Activated naive CD4-positive, alpha-beta T cell treated with anti-CD3 and anti-CD28 coated beads, Interleukin-2, amount 50 U/mL, for 24 hours (primary cell): ENCODE measurements around the gene RASA1.
A peak's percentile ranks its signal among the peaks of the same experiment; 100 is the strongest.
"Not testable (repeated sequence)": the region's sequence is repeated elsewhere in the genome, so short reads cannot be mapped to it uniquely, and the experiment has no call there.

ENCODE experiments used
- H3K27ac Mint-ChIP-seq: one replicate; pipeline ENCODE4 v1.8.0; 2021; ENCODE audit warnings: mild to moderate bottlenecking, mixed read lengths
- H3K27me3 Mint-ChIP-seq: one replicate; pipeline ENCODE4 v1.8.0; 2021; ENCODE audit warnings: mixed read lengths
- H3K36me3 Mint-ChIP-seq: one replicate; pipeline ENCODE4 v1.8.0; 2021; ENCODE audit warnings: mixed read lengths
- H3K4me1 Mint-ChIP-seq: one replicate; pipeline ENCODE4 v1.8.0; 2021; ENCODE audit warnings: mixed read lengths
- H3K4me3 Mint-ChIP-seq: one replicate; pipeline ENCODE4 v1.8.0; 2021; ENCODE audit warnings: mild to moderate bottlenecking, mixed read lengths
- H3K9me3 Mint-ChIP-seq: one replicate; pipeline ENCODE4 v1.8.0; 2021; ENCODE audit warnings: mixed read lengths

The RASA1 gene

DNA sequence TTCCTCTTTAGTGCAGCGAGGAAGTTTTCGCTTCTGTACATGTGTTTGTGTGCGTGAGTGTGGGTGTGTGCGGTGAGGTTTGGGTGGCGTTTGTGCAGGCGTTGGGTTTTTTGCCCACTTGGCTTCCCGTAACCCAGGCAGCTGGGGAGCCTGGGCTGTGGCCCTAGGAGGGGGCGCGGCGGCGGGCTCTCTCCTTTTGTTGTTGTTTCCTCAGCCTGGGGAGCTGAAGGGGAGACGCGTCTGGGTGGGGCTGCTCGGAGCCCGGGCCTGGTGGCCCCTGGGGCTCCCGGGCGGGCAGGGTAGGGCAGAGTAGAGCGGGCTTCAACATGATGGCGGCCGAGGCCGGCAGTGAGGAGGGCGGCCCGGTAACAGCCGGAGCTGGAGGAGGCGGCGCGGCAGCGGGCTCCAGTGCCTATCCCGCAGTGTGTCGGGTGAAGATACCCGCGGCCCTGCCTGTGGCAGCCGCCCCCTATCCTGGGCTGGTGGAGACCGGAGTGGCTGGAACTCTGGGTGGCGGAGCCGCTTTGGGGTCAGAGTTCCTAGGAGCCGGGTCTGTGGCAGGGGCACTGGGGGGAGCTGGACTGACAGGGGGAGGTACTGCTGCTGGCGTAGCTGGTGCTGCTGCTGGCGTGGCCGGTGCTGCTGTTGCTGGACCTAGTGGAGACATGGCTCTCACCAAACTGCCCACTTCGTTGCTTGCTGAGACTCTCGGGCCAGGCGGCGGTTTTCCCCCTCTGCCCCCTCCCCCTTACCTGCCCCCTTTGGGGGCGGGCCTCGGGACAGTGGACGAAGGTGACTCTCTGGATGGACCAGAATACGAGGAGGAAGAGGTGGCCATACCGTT is 665 bp downstream of the RASA1 start:
- Mint-ChIP-seq H3K27ac (peak overlapping the region; percentile 99), H3K4me1 (peaks cover 36% of the 10 kb centered on the region), H3K4me3 (peak overlapping the region; percentile 100), H3K27me3 (no peaks in the 10 kb centered on the region), H3K9me3 (no peaks in the 10 kb centered on the region), H3K36me3 (no peaks in the 10 kb centered on the region)

DNA sequence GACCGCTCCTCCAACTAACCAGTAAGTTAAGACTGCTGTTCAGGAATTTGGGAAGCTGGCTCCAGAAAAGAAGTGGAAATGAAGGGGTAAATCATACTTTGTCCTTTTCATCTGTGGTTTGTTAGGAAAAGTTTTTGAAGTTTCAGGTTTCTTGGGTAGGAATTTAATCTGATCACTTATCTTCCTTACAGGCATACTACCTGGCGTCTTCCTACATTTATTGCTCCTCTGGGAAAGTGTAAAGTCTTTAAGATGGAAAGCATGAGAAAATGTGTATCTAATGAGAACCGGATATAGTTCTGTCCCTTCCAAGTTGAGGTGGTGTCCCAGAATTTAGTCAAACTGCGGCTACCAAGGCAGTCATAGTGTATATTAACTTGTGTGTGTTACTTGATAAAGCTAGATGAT is 1.3 kb downstream of the RASA1 start:
- Mint-ChIP-seq H3K4me1 (peaks cover 42% of the 10 kb centered on the region), H3K27me3 (no peaks in the 10 kb centered on the region), H3K9me3 (no peaks in the 10 kb centered on the region), H3K36me3 (no peaks in the 10 kb centered on the region), H3K27ac (peak overlapping the region; percentile 92), H3K4me3 (peak overlapping the region; percentile 100)

DNA sequence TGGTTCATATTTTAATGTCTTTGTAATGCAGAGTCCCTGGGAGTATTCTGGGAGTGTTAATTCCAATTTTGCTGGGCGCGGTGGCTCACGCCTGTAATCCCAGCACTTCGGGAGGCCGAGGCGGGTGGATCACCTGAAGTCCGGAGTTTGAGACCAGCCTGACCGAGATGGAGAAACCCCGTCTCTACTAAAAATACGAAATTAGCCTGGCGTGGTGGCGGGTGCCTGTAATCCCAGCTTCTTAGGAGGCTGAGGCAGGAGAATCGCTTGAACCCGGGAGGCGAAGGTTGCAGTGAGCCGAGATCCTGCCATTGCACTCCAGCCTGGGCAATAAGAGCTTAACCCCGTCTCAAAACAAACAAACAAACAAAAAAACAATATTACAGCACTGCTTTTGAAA is 3.2 kb downstream of the RASA1 start:
- not testable (repeated sequence) for H3K27ac Mint-ChIP-seq, H3K36me3 Mint-ChIP-seq, H3K27me3 Mint-ChIP-seq, H3K4me3 Mint-ChIP-seq, H3K9me3 Mint-ChIP-seq
- peaks cover 61% of the 10 kb centered on the region for H3K4me1 Mint-ChIP-seq

DNA sequence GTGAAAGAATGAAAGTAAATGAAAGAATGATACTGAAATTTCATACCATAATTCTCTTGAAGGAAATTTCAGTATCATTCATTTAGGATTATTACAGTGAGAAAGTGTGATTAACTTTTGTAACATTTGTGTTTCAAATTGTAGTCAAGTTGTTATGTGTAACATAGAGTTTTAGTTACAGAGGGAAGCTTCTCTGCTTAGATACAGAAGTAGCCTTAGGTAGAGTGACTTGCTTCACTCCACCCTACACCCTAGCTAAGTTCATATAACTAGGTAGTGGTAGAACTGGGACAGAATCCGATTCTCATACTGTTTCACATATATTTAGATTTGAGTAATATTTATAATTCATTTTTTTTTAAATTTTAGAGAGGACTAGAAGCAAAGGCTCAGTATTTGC is 9.0 kb downstream of the RASA1 start:
- H3K27me3 Mint-ChIP-seq, result no peaks in the 10 kb centered on the region
- peaks cover 88% of the 10 kb centered on the region for H3K4me1 Mint-ChIP-seq
- no peaks in the 10 kb centered on the region for H3K9me3 Mint-ChIP-seq
- peak overlapping the region; percentile 4 for H3K27ac Mint-ChIP-seq
- H3K4me3 Mint-ChIP-seq, result no peak overlapping the region
- H3K36me3 Mint-ChIP-seq, result peaks cover 15% of the 10 kb centered on the region

DNA sequence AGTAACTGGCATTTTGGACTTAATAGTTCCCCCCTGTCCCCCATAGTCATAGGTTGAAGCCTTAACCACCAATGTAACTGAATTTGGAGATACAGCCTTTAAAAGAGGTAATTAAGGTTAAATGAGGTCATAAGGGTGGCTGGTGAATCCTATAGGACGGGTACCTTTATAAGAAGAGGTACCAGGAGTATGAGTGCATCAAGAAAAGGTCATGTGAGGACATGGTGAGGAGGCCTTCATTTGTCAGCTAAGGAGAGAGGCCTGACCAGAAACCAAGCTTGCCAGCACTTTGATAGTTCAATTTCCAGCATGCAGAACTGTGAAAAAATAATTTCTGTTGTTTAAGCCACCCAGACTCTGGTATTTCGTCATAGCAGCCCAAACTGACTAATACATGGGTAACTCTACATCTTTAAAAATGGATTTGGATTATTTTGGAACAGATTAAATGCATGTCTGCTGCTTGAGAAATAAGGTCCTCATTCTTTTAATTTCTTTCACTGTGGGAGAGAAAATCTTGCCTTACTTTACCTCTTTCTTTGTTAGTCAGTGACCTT is 9.7 kb downstream of the RASA1 start:
- H3K27ac Mint-ChIP-seq, result peak overlapping the region; percentile 79
- H3K9me3 Mint-ChIP-seq, result no peaks in the 10 kb centered on the region
- no peak overlapping the region for H3K4me3 Mint-ChIP-seq
- no peaks in the 10 kb centered on the region for H3K27me3 Mint-ChIP-seq
- H3K36me3 Mint-ChIP-seq, result peaks cover 15% of the 10 kb centered on the region
- peaks cover 88% of the 10 kb centered on the region for H3K4me1 Mint-ChIP-seq

DNA sequence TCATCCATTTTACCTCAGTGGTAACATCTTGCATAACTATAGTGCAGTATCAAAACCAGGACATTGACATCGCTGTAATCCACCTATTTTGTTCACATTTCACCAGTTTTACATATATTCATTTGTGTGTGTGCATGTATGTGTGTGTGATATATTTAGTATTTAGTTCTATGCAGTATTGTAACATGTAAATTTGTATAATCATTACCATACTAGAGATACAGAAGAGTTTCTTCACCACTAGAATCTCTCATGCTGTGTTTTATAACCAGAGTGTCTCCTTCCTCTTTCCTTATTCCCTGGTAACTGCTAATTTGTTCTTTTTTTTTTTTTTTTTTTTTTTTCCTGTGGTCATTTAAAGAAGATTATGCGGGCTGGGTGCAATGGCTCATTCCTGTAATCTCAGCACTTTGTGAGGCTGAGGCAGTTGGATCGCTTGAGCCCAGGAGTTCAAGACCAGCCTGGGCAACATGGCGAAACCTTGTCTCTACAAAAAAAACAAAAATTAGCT is 11.0 kb downstream of the RASA1 start:
- Mint-ChIP-seq H3K4me3 (no peak overlapping the region), H3K27me3 (no peaks in the 10 kb centered on the region), H3K9me3 (no peaks in the 10 kb centered on the region), H3K4me1 (peaks cover 92% of the 10 kb centered on the region), H3K36me3 (peaks cover 15% of the 10 kb centered on the region), H3K27ac (no peak overlapping the region)

DNA sequence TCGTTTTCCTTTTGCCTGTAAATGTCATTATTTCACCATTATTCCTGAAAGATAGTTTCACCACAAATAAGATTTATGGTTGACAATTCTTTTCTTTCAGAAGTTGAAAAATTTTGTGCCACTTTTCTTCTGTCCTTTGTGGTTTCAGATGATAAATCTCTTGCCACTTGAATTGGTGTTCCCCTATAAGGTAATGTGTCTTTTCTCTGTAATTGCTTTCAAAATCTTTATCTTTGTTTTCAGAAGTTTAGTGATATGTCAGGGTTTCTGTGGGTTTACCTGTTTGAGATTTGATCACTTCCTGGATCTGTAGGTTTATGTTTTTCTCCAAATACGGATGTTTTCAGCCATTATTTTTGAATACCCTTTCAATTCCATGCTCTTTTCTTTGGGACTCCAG is 14.6 kb downstream of the RASA1 start:
- Mint-ChIP-seq H3K9me3 (no peaks in the 10 kb centered on the region), H3K4me3 (peak overlapping the region; percentile 72), H3K36me3 (peaks cover 16% of the 10 kb centered on the region), H3K27ac (peak overlapping the region; percentile 46), H3K4me1 (peaks cover 71% of the 10 kb centered on the region), H3K27me3 (no peaks in the 10 kb centered on the region)

DNA sequence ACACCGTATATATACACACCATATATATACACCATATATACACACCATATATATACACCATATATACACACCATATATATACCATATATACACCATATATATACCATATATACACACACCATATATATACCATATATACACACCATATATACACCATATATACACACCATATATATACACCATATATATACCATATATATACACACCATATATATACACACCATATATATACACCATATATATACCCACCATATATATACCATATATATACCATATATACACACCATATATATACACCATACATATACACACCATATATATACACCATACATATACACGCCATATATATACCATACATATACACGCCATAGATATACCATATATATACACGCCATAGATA is 19.6 kb downstream of the RASA1 start:
- not testable (repeated sequence) for H3K9me3 Mint-ChIP-seq, H3K4me3 Mint-ChIP-seq, H3K27ac Mint-ChIP-seq, H3K27me3 Mint-ChIP-seq
- peaks cover 59% of the 10 kb centered on the region for H3K4me1 Mint-ChIP-seq
- peaks cover 25% of the 10 kb centered on the region for H3K36me3 Mint-ChIP-seq

DNA sequence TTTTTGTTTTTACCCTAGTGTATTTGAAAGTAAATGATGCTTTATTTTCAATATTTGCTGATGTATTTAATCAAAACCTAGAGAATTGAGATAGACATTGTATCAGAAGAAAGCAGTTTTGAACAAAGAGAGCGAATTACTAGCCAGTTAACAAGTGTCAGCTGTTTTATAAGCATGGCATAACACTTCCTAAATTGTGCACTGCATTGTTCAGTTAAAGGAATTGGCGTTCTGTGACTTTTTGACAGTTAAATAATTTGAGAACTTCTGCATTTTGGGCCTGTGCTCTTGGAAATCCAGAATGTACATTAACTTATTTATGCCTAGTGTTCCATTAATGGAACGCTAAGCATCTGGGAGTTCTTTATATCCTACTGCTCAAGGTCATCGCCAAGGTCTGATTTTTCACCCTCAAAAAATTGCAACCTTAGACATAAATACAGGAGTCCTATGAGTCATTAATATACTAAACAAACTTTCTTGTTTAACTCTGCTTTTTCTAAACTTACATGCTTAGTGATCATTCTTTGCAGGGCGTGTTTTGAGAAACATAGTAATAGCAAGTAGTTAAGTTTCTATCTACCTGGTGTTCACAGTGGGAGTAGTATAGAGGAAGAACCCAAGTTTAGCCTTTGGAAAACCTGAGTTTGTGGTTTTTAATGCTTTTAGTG is 31.1 kb downstream of the RASA1 start:
- H3K27me3 Mint-ChIP-seq, result no peaks in the 10 kb centered on the region
- peak overlapping the region; percentile 24 for H3K27ac Mint-ChIP-seq
- peaks cover 21% of the 10 kb centered on the region for H3K36me3 Mint-ChIP-seq
- peaks cover 90% of the 10 kb centered on the region for H3K4me1 Mint-ChIP-seq
- no peaks in the 10 kb centered on the region for H3K9me3 Mint-ChIP-seq
- peak overlapping the region; percentile 17 for H3K4me3 Mint-ChIP-seq

DNA sequence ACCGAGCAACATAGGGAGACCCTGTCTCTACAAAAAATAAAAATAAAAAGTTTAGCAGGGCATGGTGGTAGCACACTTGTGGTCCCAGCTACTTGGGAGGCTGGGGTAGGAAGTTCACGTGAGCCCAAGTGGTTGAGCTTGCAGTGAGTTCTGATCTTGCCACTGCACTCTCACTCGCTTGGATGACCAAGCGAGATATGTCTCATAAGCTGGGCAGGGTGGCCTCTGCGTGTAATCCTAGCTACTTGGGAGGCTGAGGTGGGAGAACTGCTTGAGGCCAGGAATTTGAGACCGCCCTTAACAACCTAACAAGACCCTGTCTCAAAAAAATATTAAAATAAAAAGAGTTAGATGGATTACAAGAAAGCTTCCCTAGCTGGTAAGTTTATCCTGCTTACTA is 32.5 kb downstream of the RASA1 start:
- Mint-ChIP-seq H3K9me3 (peaks cover 1% of the 10 kb centered on the region), H3K27ac (no peak overlapping the region), H3K27me3 (no peaks in the 10 kb centered on the region), H3K36me3 (peaks cover 24% of the 10 kb centered on the region), H3K4me3 (no peak overlapping the region), H3K4me1 (peaks cover 84% of the 10 kb centered on the region)

DNA sequence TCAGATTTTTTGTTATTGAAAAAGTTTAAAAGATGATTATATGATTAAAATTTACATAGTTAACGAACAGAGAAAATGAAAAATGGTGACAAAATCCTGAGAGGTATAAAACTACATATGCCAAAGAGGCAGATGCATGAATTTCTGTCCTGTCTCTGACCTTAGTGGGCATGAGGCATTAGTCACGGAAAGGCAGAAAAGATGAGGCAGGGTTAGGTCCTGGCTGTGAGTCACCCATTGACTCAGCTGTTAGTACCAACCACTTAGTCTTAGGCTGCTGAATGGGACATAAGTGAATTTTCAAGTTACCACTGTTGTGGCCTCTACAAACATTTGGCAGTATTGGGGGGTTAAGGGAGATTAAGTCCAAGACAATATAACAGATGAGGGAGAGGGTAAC is 33.1 kb downstream of the RASA1 start:
- H3K4me3 Mint-ChIP-seq, result peak overlapping the region; percentile 47
- H3K36me3 Mint-ChIP-seq, result peaks cover 29% of the 10 kb centered on the region
- peak overlapping the region; percentile 70 for H3K27ac Mint-ChIP-seq
- no peaks in the 10 kb centered on the region for H3K27me3 Mint-ChIP-seq
- H3K9me3 Mint-ChIP-seq, result peaks cover 6% of the 10 kb centered on the region
- peaks cover 88% of the 10 kb centered on the region for H3K4me1 Mint-ChIP-seq

DNA sequence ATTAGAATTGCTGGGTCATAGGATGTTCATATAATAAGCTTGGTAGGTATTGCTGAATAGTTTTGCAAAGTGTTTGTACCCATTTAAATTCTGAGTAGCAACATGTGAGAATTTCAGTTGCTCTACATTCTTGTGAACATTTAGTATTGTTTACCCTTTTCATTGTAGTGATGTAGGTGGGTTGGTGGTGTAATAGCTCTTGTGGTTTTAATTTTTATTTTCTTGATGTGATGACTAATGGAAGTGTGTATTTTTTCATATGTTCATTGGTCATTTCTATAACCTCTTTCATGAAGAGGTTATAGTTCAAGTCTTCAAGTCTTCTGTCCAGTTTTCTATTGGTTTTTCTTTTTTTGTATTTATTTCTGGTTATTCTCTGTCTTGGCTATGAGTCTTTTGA is 34.4 kb downstream of the RASA1 start:
- H3K4me3 Mint-ChIP-seq, result no peak overlapping the region
- peaks cover 6% of the 10 kb centered on the region for H3K9me3 Mint-ChIP-seq
- no peaks in the 10 kb centered on the region for H3K27me3 Mint-ChIP-seq
- peak overlapping the region; percentile 79 for H3K27ac Mint-ChIP-seq
- peaks cover 35% of the 10 kb centered on the region for H3K36me3 Mint-ChIP-seq
- peaks cover 88% of the 10 kb centered on the region for H3K4me1 Mint-ChIP-seq

DNA sequence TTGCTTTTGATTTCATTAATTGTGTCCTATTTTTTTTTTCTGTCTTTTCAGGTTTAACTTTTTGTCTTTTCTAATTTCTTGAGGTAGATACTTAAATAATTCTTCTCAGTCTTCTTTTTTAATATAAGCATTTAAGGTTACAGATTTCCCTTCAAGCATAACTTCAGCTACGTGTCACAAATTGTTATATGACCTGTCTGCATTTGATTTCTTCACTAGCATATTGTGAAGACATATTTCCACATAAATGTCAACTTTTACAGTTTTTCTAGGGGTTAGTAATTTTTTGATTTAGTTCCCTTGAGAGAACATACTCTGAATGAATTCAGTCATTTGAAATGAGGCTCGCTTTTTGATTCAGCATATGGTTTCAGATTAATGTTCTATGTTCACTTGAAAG is 35.6 kb downstream of the RASA1 start:
- H3K4me3 Mint-ChIP-seq, result no peak overlapping the region
- H3K9me3 Mint-ChIP-seq, result peaks cover 6% of the 10 kb centered on the region
- peaks cover 37% of the 10 kb centered on the region for H3K36me3 Mint-ChIP-seq
- no peaks in the 10 kb centered on the region for H3K27me3 Mint-ChIP-seq
- H3K27ac Mint-ChIP-seq, result peak overlapping the region; percentile 8
- H3K4me1 Mint-ChIP-seq, result peaks cover 86% of the 10 kb centered on the region

DNA sequence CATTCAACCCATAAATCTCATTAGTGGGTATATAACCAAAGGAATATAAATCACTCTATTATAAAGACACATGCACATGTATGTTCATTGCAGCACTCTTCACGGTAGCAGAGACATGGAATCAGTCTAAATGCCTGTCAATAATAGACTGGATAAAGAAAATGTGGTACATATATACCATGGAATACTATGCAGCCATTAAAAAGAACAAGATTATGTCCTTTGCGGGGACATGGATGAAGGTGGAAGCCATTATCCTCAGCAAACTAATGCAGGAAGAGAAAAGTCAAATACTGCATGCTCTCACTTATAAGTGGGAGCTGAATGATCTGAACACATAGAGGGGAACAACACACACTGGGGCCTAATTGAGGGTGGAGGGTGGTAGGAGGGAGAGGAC is 38.4 kb downstream of the RASA1 start:
- H3K27ac Mint-ChIP-seq, result not testable (repeated sequence)
- Mint-ChIP-seq H3K36me3 (peaks cover 35% of the 10 kb centered on the region), H3K4me1 (peaks cover 86% of the 10 kb centered on the region)

DNA sequence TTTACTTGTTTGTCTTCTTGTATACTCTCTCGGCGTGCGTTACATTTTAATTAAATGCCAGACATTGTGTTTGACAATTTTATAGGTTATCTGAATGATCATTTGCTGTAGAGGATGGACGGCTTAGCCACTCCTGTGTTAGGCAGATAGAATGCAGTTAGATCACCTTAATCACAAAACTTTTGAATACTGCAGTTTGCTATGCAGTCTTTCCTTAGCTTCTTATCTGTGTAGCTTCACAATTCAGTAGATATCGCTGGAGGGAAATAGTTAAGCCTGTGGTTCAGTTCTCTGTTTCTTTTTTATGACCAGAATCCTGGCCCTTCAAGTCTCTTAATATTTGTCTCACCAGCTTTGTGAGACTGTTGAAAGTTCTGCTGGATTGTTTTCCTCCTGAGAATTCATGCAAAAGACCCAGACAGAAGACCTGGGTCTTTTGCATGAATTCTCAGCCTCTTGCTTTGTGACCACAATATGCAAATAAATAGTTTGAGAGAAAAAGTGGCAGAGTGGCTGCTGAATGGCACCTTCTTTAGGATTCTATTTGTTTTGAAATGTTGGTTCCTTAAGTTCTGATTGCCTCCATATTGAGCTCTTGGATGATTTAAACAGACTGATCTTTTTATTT is 40.2 kb downstream of the RASA1 start:
- Mint-ChIP-seq H3K36me3 (peaks cover 34% of the 10 kb centered on the region), H3K27ac (no peak overlapping the region), H3K4me3 (no peak overlapping the region), H3K4me1 (peaks cover 82% of the 10 kb centered on the region), H3K9me3 (peaks cover 6% of the 10 kb centered on the region), H3K27me3 (no peaks in the 10 kb centered on the region)

More for the DNA sequence above, 38.4 kb downstream of the RASA1 start:
- H3K27me3 Mint-ChIP-seq, H3K9me3 Mint-ChIP-seq, H3K4me3 Mint-ChIP-seq: not testable (repeated sequence)
